Amniotic stem cell (primary cell): ENCODE data around the gene BRI3.

Source experiments
- DNase-seq: peaks from one replicate; lab custom pipeline; 2025; lab: John Stamatoyannopoulos, UW

The BRI3 gene

GRCh38 chr7:98280791-98281756 is at the start of gene BRI3:
BRI3 (plus strand) TSS chr7:98281686; CDS start chr7:98281796, 110 bp downstream.
- DNase-seq, result peak; percentile 75

GRCh38 chr7:98232263-98232585 is 49.3 kb upstream of the BRI3 start:
- no peak for DNase-seq

- DNase-seq, result no peak
Measured at GRCh38 chr7:98232799-98233198, 48.7 kb upstream of the BRI3 start.

- DNase-seq, result no peak
Measured at GRCh38 chr7:98233219-98234070, 48.0 kb upstream of the BRI3 start.

GRCh38 chr7:98234429-98235147 is 46.9 kb upstream of the BRI3 start:
- no peak for DNase-seq

- DNase-seq, result no peak
Measured at GRCh38 chr7:98235901-98236300, 45.6 kb upstream of the BRI3 start.

GRCh38 chr7:98236355-98237185 is 44.9 kb upstream of the BRI3 start:
- DNase-seq, result no peak

GRCh38 chr7:98238076-98238475 is 43.4 kb upstream of the BRI3 start:
- no peak for DNase-seq

GRCh38 chr7:98238976-98239375 is 42.5 kb upstream of the BRI3 start:
- DNase-seq, result no peak

- no peak for DNase-seq
Measured at GRCh38 chr7:98240961-98241673, 40.4 kb upstream of the BRI3 start.

- no peak for DNase-seq
Measured at GRCh38 chr7:98241674-98242241, 39.7 kb upstream of the BRI3 start.

- no peak for DNase-seq
Measured at GRCh38 chr7:98242342-98242741, 39.1 kb upstream of the BRI3 start.

GRCh38 chr7:98242934-98243333 is 38.6 kb upstream of the BRI3 start:
- DNase-seq, result no peak

GRCh38 chr7:98244871-98245270 is 36.6 kb upstream of the BRI3 start:
- DNase-seq, result no peak

- no peak for DNase-seq
Measured at GRCh38 chr7:98248156-98248555, 33.3 kb upstream of the BRI3 start.

- DNase-seq, result no peak
Measured at GRCh38 chr7:98249106-98249505, 32.4 kb upstream of the BRI3 start.

GRCh38 chr7:98250789-98251188 is 30.7 kb upstream of the BRI3 start:
- DNase-seq, result no peak

- no peak for DNase-seq
Measured at GRCh38 chr7:98251231-98251600, 30.3 kb upstream of the BRI3 start.

GRCh38 chr7:98251601-98252424 is 29.7 kb upstream of the BRI3 start, which contains the start of gene TECPR1:
TECPR1 (minus strand) TSS chr7:98252232; CDS start chr7:98246146, 6,086 bp downstream.
- peak; percentile 84 for DNase-seq
